Measurements from ENCODE around the gene TTYH3.

The TTYH3 gene

GRCh38 chr7:2644220-2644561 lies 12.4 kb downstream of the TTYH3 start:
- Histone ChIP-seq H4K12ac (ENCODE audit: low read depth, low read length) (no peak overlapping the region), H3K79me2 (ENCODE audit: control insufficient read depth, insufficient read depth, low read length, poor library complexity) (peaks cover 6% of the 10 kb centered on the region), H3K4me1 (ENCODE audit: control insufficient read depth in 1 of 2, insufficient read depth in 2 of 2, low read length in 2 of 2) (peaks cover 39 to 44% of the 10 kb centered on the region in 2 experiments), H3K36me3 (ENCODE audit: control insufficient read depth in 1 of 2, insufficient read depth in 2 of 2, low read length in 2 of 2) (peaks cover 41 to 46% of the 10 kb centered on the region in 2 experiments), H4K8ac (ENCODE audit: low read depth, low read length) (no peak overlapping the region), H3K18ac (ENCODE audit: low read length) (no peak overlapping the region), H2AFZ (ENCODE audit: insufficient read depth, low read length, poor library complexity) (peak overlapping the region; percentile 9), H3K14ac (ENCODE audit: low read length) (no peak overlapping the region), H3K23ac (ENCODE audit: low read length) (no peak overlapping the region), H3K4me3 (ENCODE audit: low read depth, low read length) (no peak overlapping the region), H3K27me3 (ENCODE audit: insufficient read depth, low read length) (no peaks in the 10 kb centered on the region), H2BK120ac (ENCODE audit: insufficient read depth, low read length, poor library complexity) (no peak overlapping the region), H3K79me1 (ENCODE audit: low read length) (peaks cover 14% of the 10 kb centered on the region), H3K4me2 (ENCODE audit: low read length) (no peak overlapping the region), H2BK12ac (ENCODE audit: low read length) (no peak overlapping the region), H2BK5ac (ENCODE audit: low read depth, low read length, poor library complexity) (no peak overlapping the region), H3K4ac (ENCODE audit: low read depth, low read length) (no peak overlapping the region), H2AK5ac (ENCODE audit: low read length) (peak overlapping the region; percentile 14), H3K9ac (ENCODE audit: low read length) (no peak overlapping the region), H4K91ac (ENCODE audit: low read depth, low read length) (no peak overlapping the region), H3K9me3 (ENCODE audit: insufficient read depth, low read depth, low read length) (no peaks in the 10 kb centered on the region), H3K27ac (ENCODE audit: low read depth, low read length) (no peak overlapping the region)
- no CpG with 5 or more reads among the region's 6 CpGs for WGBS (ENCODE audit: extremely low coverage, insufficient coverage, insufficient read length)
- DNase-seq, result no peak

- no peak for DNase-seq
- Histone ChIP-seq H3K18ac (ENCODE audit: low read length) (peak overlapping the region; percentile 31), H3K23ac (ENCODE audit: low read length) (no peak overlapping the region), H3K9me3 (ENCODE audit: insufficient read depth, low read depth, low read length) (no peaks in the 10 kb centered on the region), H3K79me1 (ENCODE audit: low read length) (peaks cover 14% of the 10 kb centered on the region), H2AK5ac (ENCODE audit: low read length) (peak overlapping the region; percentile 14), H3K4ac (ENCODE audit: low read depth, low read length) (no peak overlapping the region), H3K36me3 (ENCODE audit: control insufficient read depth in 1 of 2, insufficient read depth in 2 of 2, low read length in 2 of 2) (peaks cover 43 to 46% of the 10 kb centered on the region in 2 experiments), H3K79me2 (ENCODE audit: control insufficient read depth, insufficient read depth, low read length, poor library complexity) (peaks cover 6% of the 10 kb centered on the region), H2BK120ac (ENCODE audit: insufficient read depth, low read length, poor library complexity) (no peak overlapping the region), H2BK12ac (ENCODE audit: low read length) (no peak overlapping the region), H3K27me3 (ENCODE audit: insufficient read depth, low read length) (no peaks in the 10 kb centered on the region), H3K4me2 (ENCODE audit: low read length) (peak overlapping the region; percentile 34), H3K4me1 (ENCODE audit: control insufficient read depth in 1 of 2, insufficient read depth in 2 of 2, low read length in 2 of 2) (peaks cover 39 to 44% of the 10 kb centered on the region in 2 experiments), H3K4me3 (ENCODE audit: low read depth, low read length) (no peak overlapping the region), H2AFZ (ENCODE audit: insufficient read depth, low read length, poor library complexity) (no peak overlapping the region), H3K27ac (ENCODE audit: low read depth, low read length) (peak overlapping the region; percentile 35), H4K91ac (ENCODE audit: low read depth, low read length) (no peak overlapping the region), H4K8ac (ENCODE audit: low read depth, low read length) (no peak overlapping the region), H4K12ac (ENCODE audit: low read depth, low read length) (no peak overlapping the region), H3K9ac (ENCODE audit: low read length) (no peak overlapping the region), H3K14ac (ENCODE audit: low read length) (no peak overlapping the region), H2BK5ac (ENCODE audit: low read depth, low read length, poor library complexity) (peak overlapping the region; percentile 35)
- no CpG with 5 or more reads among the region's 18 CpGs for WGBS (ENCODE audit: extremely low coverage, insufficient coverage, insufficient read length)
Observed at GRCh38 chr7:2644562-2645273, 12.9 kb downstream of the TTYH3 start.

- Histone ChIP-seq H3K4me3 (ENCODE audit: low read depth, low read length) (no peak overlapping the region), H4K91ac (ENCODE audit: low read depth, low read length) (peak overlapping the region; percentile 91), H3K14ac (ENCODE audit: low read length) (peak overlapping the region; percentile 84), H3K18ac (ENCODE audit: low read length) (peak overlapping the region; percentile 60), H4K12ac (ENCODE audit: low read depth, low read length) (peak overlapping the region; percentile 40), H3K79me2 (ENCODE audit: control insufficient read depth, insufficient read depth, low read length, poor library complexity) (peaks cover 6% of the 10 kb centered on the region), H3K27ac (ENCODE audit: low read depth, low read length) (peak overlapping the region; percentile 77), H2BK12ac (ENCODE audit: low read length) (peak overlapping the region; percentile 78), H2BK5ac (ENCODE audit: low read depth, low read length, poor library complexity) (peak overlapping the region; percentile 81), H4K8ac (ENCODE audit: low read depth, low read length) (peak overlapping the region; percentile 39), H3K4me1 (ENCODE audit: control insufficient read depth in 1 of 2, insufficient read depth in 2 of 2, low read length in 2 of 2) (peaks cover 41 to 43% of the 10 kb centered on the region in 2 experiments), H2AK5ac (ENCODE audit: low read length) (no peak overlapping the region), H3K9ac (ENCODE audit: low read length) (no peak overlapping the region), H3K4ac (ENCODE audit: low read depth, low read length) (peak overlapping the region; percentile 67), H3K23ac (ENCODE audit: low read length) (no peak overlapping the region), H2AFZ (ENCODE audit: insufficient read depth, low read length, poor library complexity) (no peak overlapping the region), H3K9me3 (ENCODE audit: insufficient read depth, low read depth, low read length) (no peaks in the 10 kb centered on the region), H3K4me2 (ENCODE audit: low read length) (peak overlapping the region; percentile 46), H3K27me3 (ENCODE audit: insufficient read depth, low read length) (no peaks in the 10 kb centered on the region), H3K79me1 (ENCODE audit: low read length) (peaks cover 14% of the 10 kb centered on the region), H3K36me3 (ENCODE audit: control insufficient read depth in 1 of 2, insufficient read depth in 2 of 2, low read length in 2 of 2) (peaks cover 40 to 46% of the 10 kb centered on the region in 2 experiments), H2BK120ac (ENCODE audit: insufficient read depth, low read length, poor library complexity) (peak overlapping the region; percentile 73)
- no peak for DNase-seq
- WGBS (ENCODE audit: extremely low coverage, insufficient coverage, insufficient read length), result no CpG with 5 or more reads among the region's 14 CpGs
Observed at GRCh38 chr7:2645274-2645868, 13.6 kb downstream of the TTYH3 start.

GRCh38 chr7:2646336-2646679 lies 14.5 kb downstream of the TTYH3 start:
- H3K27ac ChIP-seq (ENCODE audit: low read depth, low read length), result no peak overlapping the region

More at GRCh38 chr7:2646336-2646679, 14.5 kb downstream of the TTYH3 start:
- Histone ChIP-seq H3K36me3 (ENCODE audit: control insufficient read depth in 1 of 2, insufficient read depth in 2 of 2, low read length in 2 of 2) (peaks cover 47 to 53% of the 10 kb centered on the region in 2 experiments), H3K23ac (ENCODE audit: low read length) (no peak overlapping the region), H3K9ac (ENCODE audit: low read length) (no peak overlapping the region), H3K4me3 (ENCODE audit: low read depth, low read length) (no peak overlapping the region), H4K91ac (ENCODE audit: low read depth, low read length) (no peak overlapping the region), H3K4ac (ENCODE audit: low read depth, low read length) (no peak overlapping the region), H3K18ac (ENCODE audit: low read length) (peak overlapping the region; percentile 53), H2BK5ac (ENCODE audit: low read depth, low read length, poor library complexity) (no peak overlapping the region), H4K12ac (ENCODE audit: low read depth, low read length) (no peak overlapping the region), H3K79me1 (ENCODE audit: low read length) (peaks cover 9% of the 10 kb centered on the region), H3K9me3 (ENCODE audit: insufficient read depth, low read depth, low read length) (no peaks in the 10 kb centered on the region), H3K4me1 (ENCODE audit: control insufficient read depth in 1 of 2, insufficient read depth in 2 of 2, low read length in 2 of 2) (peaks cover 32 to 33% of the 10 kb centered on the region in 2 experiments), H2BK120ac (ENCODE audit: insufficient read depth, low read length, poor library complexity) (no peak overlapping the region), H3K27me3 (ENCODE audit: insufficient read depth, low read length) (no peaks in the 10 kb centered on the region), H3K4me2 (ENCODE audit: low read length) (no peak overlapping the region), H2BK12ac (ENCODE audit: low read length) (no peak overlapping the region), H2AFZ (ENCODE audit: insufficient read depth, low read length, poor library complexity) (no peak overlapping the region), H4K8ac (ENCODE audit: low read depth, low read length) (peak overlapping the region; percentile 22), H3K79me2 (ENCODE audit: control insufficient read depth, insufficient read depth, low read length, poor library complexity) (peaks cover 6% of the 10 kb centered on the region), H3K14ac (ENCODE audit: low read length) (no peak overlapping the region), H2AK5ac (ENCODE audit: low read length) (no peak overlapping the region)
- no peak for DNase-seq
- WGBS (ENCODE audit: extremely low coverage, insufficient coverage, insufficient read length), result no CpG with 5 or more reads among the region's 10 CpGs
